ENCODE data around the gene RAB17.

RAB17 gene

GRCh38 chr2:237593596-237594320 lies 3.2 kb upstream of the RAB17 start:
- no peak for TF ChIP-seq CTCF (IDR thresholded peaks at IDR 0.05)
- Mint-ChIP-seq H3K27me3 (ENCODE audit: low read depth, poor library complexity) (peaks cover 40% of the 10 kb centered on the region), H3K27ac (peak overlapping the region; percentile 90), H3K4me3 (peak overlapping the region; percentile 69), H3K9me3 (no peaks in the 10 kb centered on the region), H3K36me3 (ENCODE audit: low read depth) (no peaks in the 10 kb centered on the region), H3K4me1 (peaks cover 80% of the 10 kb centered on the region)
- DNase-seq, result peak; percentile 53

DNA sequence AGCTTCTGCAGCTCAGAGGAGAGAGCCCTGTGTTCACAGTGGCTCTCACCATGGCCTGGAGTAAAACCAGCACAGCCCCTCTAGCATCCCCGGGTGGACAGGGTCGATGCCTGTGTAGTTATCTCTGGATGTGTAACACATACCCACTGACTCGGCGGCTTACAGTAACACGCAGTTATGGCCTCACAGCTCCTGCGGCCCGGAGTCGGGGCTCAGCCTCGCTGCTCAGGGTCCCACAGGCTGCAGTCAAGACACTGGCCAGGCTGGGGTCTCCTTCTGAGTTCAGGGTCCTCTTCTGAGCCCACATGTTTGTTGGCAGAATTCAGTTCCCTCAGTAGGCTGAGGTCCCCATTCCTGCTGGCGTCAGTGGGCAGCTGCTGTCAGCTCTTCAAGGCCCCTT lies 2.5 kb upstream of the RAB17 start:
- Mint-ChIP-seq H3K27me3 (ENCODE audit: low read depth, poor library complexity) (peaks cover 36% of the 10 kb centered on the region), H3K27ac (peak overlapping the region; percentile 90), H3K4me1 (peaks cover 73% of the 10 kb centered on the region), H3K36me3 (ENCODE audit: low read depth) (no peaks in the 10 kb centered on the region), H3K9me3 (no peaks in the 10 kb centered on the region), H3K4me3 (no peak overlapping the region)
- no peak for DNase-seq
- TF ChIP-seq CTCF (IDR thresholded peaks at IDR 0.05), result no peak

DNA sequence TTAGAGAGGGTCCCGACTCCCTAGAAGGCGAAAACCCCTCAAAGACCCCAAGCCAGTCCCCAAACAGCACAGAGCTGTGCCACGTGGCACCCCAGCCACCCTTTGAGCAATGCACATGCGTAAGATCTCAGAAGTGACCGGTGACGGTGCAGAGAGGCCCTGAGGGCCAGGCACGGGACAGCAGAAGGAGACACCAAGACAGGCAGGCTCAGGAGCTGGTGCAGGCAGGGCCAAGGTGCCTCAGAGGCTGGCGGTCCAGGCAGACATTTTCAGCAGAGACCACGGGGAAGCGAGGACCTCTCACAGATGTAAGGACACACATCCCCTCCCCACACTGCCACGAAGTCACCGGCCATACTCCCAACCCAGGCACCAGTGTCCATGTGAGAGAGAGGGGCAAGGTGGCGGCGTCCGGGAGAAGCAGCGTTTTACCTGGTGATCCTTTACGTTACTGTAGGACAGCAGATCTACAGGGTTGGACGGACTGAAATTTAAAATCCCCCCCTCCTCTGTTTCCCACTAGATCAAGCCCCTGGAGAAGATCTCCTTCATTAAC lies 2.0 kb upstream of the RAB17 start:
- H3K9me3 Mint-ChIP-seq, result peaks cover 2% of the 10 kb centered on the region
- no peak overlapping the region for H3K27ac Mint-ChIP-seq
- peaks cover 67% of the 10 kb centered on the region for H3K4me1 Mint-ChIP-seq
- H3K36me3 Mint-ChIP-seq (ENCODE audit: low read depth), result peaks cover 2% of the 10 kb centered on the region
- no peak for DNase-seq
- H3K4me3 Mint-ChIP-seq, result no peak overlapping the region
- TF ChIP-seq CTCF (IDR thresholded peaks at IDR 0.05), result no peak
- H3K27me3 Mint-ChIP-seq (ENCODE audit: low read depth, poor library complexity), result peaks cover 36% of the 10 kb centered on the region

- peaks cover 39% of the 10 kb centered on the region for H3K27me3 Mint-ChIP-seq (ENCODE audit: low read depth, poor library complexity)
Measured at GRCh38 chr2:237591141-237591881, 777 bp upstream of the RAB17 start.

DNA sequence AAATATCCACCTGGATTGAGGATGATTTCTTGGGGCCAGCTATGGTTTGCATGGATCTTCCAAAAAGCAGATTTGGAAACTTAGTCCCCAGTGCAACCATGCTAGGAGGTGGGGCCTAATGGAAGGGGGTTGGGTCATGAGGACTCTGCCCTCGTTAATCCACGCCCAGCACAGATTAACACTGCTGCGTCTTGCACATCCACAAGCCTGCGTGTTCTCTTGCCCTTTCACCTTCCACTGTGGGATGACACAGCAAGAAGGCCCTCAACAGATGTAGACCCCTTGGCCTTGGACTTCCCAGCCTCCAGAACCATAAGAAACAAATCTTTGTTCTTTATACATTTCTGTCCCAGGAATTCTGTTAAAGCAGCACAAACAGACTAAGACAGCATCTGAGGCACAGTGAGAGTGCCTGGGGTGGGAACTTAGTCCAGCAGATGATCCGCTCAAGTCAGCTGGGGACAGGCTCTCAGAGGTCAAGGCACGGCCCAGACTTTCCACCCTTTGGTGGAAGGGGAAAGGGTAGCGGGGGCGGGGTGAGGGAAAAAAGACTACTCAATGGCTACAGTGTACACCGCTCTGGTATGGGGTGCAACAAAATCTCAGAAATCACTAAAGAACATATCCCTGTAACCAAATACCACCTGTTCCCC lies 2.4 kb downstream of the RAB17 start:
- no peak for DNase-seq
- Mint-ChIP-seq H3K27ac (no peak overlapping the region), H3K27me3 (ENCODE audit: low read depth, poor library complexity) (peaks cover 37% of the 10 kb centered on the region), H3K4me3 (no peak overlapping the region), H3K4me1 (peaks cover 72% of the 10 kb centered on the region), H3K36me3 (ENCODE audit: low read depth) (peaks cover 6% of the 10 kb centered on the region), H3K9me3 (peaks cover 7% of the 10 kb centered on the region)
- no peak for TF ChIP-seq CTCF (IDR thresholded peaks at IDR 0.05)

More at GRCh38 chr2:237591141-237591881, 777 bp upstream of the RAB17 start:
- Mint-ChIP-seq H3K27ac (no peak overlapping the region), H3K36me3 (ENCODE audit: low read depth) (peaks cover 6% of the 10 kb centered on the region), H3K9me3 (peaks cover 7% of the 10 kb centered on the region), H3K4me3 (no peak overlapping the region), H3K4me1 (peaks cover 73% of the 10 kb centered on the region)
- DNase-seq, result no peak
- TF ChIP-seq CTCF (IDR thresholded peaks at IDR 0.05), result no peak

All from nephron progenitor cell (in vitro differentiated cells).